Measurements from ENCODE around the gene LPCAT1. TPM values are rescaled to one million over a fixed set of nuclear protein-coding genes. Genes with fewer than 3 reads are reported as not detected.
"Not testable (repeated sequence)": the region's sequence is repeated elsewhere in the genome, so short reads cannot be mapped to it uniquely, and the experiment has no call there.

The LPCAT1 gene
- total RNA-seq, 1 donor from 2014 or later: 176 TPM

DNA sequence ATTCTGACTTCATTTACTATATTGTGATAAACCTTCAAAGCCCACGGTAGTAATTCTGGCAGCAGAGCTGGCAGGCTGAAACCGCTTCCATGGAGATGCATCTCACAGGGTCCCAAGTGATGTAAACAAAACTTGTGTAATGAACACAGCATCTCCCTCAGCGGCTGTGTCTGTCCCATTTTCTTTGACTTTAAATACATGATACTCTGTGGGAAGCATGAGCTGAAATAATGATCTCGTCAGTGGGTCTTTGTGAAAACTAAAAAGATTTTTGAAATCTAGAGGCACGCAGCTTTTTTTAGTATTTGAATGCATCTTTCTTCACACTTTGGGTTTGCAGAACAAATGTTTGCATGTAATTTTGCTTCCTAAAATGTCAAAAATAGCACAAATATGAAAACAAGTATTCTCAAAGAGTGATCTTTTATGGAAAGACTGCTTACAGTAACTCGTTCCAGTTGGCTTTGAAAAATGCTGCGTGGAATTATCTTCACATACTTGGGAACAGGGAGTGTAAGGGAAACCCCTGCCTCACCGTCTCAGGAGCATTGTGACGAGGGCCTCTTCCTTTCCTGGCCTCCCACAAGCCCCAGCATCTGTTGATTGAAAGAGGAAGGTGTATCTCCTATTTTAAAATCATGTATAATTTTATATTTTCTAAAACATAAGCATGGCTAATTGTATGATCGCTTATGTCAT is 18.1 kb upstream of the LPCAT1 start:
- no peak for DNase-seq (ENCODE audit: low read depth)

DNA sequence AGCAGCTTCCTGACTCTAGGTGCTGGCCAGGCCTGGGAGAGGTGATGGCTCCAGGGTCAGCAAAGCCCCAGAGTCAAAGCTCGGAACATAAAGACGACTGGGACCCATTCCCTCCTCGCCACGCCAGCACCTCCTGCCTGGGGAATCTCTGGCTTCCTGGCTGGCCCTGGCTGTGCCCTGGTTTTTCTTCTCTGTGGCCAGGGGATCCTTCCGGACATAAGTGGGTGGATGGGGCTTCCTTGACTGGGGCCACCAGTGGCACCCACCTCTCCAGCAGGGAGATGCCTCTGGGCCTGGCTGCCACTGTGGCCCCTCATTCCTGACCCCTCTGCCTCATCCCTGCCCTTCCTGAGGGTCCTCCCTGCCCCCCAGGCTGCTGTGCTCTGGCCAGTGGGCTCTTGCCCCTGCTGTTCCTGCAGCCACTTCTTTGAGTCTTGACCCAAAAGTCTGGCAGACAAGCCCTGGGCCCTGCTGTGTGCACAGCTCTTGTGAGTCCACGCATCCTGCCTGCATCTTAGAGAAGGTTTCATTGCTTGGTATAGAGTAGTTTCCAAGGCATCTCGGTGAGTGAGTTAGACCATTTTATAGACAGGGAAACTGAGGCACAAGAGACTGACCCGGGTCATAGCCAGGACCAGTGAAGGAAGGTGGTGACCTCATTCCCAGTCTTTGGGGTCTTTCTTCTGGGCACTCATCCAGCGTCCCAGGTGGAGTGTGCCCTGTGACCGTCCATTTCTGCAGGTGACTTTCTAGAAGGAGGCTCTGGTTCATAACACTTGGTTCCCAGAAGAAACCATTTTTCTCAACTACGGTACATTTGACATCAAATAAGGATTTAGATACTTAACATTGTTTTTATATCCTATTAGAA is 17.3 kb upstream of the LPCAT1 start:
- no peak for DNase-seq (ENCODE audit: low read depth)

DNA sequence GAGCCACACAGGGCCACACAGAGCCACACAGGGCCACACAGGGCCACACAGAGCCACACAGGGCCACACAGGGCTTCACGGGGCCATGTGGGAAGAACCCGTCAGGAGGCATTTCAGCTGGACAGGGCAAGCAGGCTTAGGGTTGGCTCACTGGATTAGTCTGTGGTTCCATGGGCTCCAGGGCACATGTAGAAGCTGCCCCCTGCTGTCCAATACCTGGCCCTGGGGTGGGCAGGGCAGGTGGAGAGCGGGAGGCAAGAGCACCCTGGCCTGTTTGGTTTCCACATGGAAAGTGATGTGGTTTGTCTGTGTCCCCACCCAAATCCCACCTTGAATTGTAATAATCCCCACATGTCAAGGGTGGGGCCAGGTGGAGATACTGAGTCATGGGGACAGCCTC is 16.4 kb upstream of the LPCAT1 start:
- no peak for DNase-seq (ENCODE audit: low read depth)

DNA sequence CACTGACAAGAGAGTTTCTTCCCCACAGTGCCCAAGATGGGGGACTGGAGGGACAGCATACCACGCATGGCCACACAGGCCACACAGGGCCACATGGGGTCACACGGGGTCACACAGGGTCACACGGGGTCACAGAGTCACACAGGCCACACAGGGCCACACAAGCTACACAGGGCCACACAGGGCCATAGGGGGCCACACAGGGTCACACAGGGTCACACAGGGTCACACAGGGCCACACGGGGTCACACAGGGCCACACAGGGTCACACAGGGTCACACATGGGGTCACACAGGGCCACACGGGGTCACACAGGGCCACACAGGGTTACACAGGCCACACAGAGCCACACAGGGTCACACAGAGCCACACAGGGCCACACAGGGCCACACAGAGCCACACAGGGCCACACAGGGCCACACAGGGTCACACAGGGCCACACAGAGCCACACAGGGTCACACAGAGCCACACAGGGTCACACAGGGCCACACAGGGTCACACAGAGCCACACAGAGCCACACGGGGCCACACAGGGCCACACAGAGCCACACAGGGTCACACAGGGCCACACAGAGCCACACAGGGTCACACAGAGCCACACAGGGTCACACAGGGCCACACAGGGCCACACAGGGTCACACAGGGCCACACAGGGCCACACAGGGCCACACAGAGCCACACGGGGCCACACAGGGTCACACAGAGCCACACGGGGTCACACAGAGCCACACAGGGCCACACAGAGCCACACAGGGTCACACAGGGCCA is 15.8 kb upstream of the LPCAT1 start:
- not testable (repeated sequence) for DNase-seq (ENCODE audit: low read depth)

DNA sequence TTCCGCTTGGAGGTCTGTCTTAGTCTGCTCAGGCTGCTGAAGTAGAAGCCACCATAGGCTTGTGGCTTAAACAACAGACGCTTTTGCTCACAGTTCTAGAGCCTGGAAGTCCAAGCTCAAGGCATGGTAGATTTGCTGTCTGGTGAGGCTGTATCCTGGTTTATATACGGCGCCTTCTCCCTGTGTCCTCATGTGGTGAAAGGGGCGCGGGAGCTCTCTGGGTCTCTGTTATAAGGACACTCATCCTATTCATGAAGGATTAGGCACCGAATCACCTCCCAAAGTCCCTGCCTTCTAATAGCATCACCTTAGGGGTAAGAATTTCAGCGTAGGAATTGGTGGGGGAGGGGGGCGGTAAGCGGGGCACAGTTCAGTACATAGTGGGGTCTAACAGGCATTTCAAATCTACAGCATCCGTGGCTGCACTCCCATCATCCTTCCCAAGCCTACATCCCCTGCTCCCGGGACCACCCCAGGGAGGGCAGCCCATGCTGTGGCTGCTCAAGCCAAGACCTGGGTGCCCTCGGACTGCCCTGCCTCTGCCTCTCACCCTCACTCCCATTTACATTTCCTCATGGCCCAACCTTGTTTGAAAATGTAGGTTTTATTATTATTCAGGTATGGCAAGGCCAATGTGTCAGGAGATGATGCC is 15.1 kb upstream of the LPCAT1 start:
- DNase-seq (ENCODE audit: low read depth): no peak

DNA sequence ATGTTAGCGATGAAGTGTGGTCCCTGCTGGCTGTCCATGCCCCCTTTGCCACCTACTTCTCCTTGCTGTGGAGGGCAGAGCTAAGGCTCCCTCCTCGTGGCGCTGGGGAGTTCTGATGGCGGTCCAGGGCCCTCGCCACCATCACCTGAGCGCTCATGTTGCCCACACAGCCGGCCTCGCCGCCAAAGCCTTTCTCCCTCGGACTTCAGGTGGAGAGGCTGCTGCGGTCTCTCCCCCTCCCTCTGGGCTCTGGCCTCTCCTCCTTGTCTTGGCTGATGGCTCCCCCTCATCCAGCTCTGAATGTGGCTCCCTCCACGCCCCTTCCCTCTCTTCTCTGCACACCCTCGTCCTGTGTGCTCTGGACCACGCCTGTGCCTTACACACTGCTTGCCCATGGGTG is 14.5 kb upstream of the LPCAT1 start:
- no peak for DNase-seq (ENCODE audit: low read depth)

DNA sequence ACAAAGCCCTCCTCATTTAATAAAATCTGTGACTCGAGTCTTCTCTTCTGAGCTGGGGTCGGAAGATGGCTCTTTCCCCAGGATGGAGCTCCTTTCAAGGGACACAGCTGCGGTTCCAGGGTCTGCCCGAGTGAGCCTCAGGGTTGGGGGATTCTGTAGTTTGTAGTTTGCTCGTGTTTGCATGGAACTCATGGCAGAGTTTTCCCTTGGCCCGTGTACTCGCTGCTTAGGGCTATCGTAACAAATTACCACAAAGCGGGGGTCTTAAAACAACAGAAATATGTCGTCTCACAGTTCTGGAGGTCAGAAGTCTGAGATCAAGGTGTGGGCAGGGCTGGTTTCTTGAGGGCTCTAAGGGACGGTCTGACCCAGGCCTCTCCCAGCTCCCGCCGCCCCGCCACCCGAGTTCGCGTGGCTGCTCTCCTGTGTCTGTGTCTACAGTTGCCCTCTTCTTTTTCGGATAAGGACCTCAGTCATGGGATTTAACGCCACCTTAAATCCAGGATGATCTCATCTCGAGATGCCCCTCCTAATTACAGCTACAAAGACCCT is 13.9 kb upstream of the LPCAT1 start:
- DNase-seq (ENCODE audit: low read depth): no peak

DNA sequence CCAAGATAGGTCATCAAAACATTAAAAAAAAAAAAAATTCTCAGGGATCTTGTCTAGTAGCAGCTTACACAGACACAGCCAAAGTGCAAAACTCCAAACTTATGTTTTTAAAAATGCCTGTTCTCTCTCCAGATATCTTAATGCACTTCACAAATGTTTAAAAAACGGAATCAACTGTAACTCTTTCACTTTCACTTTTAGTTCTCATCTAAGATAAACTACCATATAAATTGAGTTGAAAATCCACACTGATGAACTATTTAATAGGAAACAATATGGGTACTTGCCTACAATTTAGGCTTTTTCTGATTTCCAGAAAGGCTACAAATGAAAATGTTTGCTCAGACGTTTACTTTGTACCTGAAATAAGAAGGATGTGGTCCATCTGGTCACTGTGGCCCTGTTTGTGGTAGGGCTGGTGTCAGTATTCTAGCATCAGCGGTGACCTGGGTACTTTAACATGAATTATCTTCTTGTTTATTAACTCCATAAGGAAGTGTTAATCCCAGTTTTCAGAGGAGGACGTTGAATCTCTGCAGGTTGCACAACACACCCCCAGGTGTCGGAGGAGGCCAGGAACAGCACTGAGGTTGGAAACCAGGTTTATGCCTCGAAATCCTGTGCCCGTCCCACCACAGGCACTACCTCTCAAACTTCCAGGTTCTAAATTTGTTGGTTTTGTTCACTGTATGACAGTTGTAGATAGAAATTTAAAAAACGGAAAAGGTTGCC is 13.3 kb upstream of the LPCAT1 start:
- DNase-seq (ENCODE audit: low read depth): no peak

DNA sequence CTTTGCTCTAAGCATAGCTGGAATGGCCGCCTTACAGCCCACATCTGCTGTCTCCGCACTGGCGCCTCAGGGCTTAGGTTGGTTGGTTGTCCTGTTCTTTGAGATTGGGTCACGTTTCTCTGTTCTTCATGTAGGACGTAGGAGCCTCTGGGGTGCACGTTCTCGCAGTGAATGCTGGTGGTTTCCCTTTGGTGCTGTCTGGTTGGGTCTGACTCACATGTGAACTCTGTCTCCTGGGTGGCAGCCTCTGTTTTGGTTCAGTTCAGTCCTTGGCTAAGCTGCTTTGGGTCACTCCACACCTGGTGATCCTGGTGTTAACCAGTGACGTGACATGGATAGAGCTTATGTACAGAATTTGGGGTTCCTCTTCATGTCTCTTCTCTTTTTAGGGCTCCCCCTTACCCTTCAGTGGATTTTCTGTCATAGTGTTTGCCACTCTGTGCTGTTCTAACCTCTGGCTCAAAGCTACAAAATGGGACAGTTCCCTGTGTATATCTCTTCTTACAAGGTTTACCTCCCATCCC is 12.6 kb upstream of the LPCAT1 start:
- DNase-seq (ENCODE audit: low read depth): peak; percentile 75

DNA sequence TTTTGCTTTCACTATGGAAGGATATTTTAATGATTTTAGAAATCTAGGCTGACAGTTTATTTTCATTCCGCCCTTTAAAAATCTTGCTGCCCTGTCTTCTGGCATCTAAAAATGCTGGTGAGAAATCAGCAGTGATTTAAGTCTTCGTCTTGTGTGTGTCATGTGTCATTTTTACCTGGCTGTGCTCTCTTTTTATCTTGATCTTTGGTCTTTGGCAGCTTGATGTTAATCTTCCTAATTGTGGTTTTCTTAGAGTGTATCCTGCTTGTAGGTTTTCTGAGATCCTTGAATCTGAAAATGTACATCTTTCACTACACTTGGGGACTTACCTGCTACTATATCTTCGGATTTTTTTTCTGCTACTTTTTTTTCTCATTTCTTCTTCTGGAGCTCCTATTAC is 11.9 kb upstream of the LPCAT1 start:
- no peak for DNase-seq (ENCODE audit: low read depth)

DNA sequence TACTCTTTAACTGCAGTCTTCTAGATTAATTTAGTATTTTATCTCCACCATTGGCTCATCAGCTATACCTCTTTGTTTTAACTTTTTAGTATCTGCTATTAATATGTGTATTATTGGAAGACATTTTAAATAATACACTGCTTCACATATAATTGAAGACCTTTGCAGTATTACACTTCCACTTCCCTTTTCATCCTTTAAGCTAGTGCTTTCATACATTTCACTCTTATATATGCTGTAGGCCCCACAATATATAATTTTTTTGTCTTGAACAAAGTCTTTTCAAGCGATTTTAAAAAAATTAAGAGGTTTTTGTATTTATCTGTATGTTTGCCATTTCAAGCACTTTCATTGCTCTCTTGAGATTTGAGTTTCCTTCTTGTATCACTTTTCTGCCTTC is 8.6 kb upstream of the LPCAT1 start:
- DNase-seq (ENCODE audit: low read depth): no peak

DNA sequence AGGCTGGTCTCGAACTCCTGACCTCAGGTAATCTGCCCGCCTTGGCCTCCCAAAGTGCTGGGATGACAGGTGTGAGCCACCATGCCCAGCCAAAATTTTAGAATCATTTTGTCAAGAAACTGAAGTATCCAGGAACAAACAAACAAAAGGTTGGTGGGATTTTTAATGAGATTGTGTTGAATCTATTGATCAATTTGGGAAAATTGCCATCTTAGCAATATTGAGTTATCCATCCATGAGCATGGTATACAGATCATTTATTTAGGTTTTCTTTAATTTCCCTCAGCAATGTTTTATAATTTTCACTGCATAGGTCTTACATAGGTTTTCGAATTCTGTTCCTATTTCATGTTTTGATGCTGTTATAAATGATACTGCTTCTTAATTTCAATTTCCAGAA is 5.7 kb upstream of the LPCAT1 start:
- DNase-seq (ENCODE audit: low read depth): no peak

DNA sequence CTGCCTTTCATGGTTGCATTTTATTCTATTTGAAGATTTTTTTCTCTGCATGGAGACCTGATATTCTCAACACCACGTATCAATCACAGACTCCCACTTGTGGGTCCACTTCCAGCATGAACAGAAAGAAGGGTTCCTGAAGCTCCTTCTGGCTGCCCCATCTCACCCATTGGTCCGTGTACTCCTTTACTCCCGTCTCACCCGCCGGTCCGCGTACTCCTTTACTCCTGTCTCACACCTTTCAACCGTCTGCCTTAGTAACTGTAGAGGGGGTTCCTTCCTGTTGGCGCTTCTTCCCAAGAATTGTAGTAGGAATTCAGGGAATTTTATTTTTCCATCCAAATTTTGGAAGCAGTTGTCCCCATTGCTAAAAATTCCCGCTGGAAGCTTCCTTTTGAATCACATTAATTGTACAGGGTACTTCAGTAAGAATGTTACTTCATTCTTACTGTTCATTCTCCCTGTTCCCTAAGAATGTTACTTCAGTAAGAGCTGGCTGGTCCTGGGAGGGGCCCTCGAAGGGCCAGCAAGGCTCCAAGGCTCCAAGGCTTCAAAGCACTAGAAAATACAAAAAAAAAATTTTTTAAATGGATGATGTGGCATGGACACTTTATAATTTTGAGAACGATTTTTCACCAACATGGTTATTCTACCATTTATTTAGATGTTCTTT is 3.9 kb upstream of the LPCAT1 start:
- DNase-seq (ENCODE audit: low read depth): no peak

DNA sequence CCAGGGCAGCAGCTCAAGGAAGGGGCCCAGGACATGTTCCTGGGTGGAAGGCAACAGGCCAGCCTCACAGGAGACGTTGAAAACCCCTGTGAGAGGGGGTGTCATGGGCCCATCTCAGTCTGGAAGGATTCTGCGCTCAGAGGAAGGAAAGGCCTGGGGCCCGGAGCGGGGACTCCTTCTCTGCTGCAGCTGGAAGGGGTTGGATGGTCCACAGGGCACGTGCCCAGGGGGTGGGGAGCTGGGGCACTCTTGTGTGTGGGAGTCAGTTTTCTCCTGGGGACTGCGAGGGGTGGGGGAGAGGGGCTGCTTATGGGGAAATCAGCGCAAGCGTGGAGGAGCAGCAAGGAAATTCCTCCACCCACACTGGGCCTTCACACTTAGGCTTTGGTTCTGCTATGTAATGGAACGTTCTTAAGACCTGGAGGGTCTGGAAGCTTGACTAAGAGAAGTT is 2.9 kb upstream of the LPCAT1 start:
- no peak for DNase-seq (ENCODE audit: low read depth)

DNA sequence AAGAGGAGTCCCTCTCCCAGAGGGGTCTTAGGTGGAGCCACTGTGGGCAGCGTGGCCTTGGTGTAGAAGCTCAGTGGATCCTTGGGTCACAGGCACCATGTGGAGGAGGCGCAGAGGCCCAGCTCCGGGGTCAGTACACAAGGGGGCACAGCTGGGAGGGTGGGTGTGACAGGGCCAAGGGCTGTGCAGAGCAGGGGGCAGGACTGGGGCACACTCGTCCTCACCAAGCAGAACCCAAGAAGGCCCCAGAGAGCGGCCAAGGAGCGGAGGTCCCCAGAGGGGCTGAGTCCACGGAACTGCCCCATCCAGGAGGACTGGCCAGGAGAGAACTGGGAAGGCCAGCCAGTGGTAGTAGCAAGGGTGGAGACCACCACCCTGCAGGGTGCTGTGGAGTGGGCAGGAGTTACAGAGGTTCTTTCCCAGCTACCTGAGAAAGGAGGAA is 2.5 kb upstream of the LPCAT1 start:
- DNase-seq (ENCODE audit: low read depth): no peak

DNA sequence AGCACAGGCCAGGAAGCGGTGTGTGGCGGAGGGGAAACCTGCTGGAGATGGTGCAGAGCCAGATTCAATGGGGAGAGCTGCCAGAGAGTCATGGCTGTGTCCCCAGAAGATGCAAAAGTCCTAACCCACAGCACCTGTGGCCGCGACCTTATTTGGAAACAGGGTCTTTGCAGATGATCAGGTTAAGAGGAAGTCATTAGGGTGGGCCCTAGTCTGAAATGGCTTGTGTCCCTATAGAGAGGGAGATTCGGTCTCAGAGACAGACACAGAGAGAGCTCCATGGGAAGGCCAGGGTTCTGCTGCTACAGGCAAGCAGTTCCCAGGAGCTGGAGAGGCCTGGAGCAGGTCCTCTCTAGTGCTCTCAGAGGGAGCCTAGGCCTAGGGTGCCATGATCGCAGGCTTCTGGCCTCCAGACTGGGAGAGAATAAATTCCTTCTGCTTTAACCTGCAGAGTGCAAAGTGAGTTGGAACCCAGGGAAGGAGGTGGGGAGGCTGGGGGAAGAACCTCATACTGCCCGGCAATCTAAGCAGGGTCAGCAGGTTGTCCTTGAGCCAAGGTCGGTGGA is 1.9 kb upstream of the LPCAT1 start:
- DNase-seq (ENCODE audit: low read depth): no peak

DNA sequence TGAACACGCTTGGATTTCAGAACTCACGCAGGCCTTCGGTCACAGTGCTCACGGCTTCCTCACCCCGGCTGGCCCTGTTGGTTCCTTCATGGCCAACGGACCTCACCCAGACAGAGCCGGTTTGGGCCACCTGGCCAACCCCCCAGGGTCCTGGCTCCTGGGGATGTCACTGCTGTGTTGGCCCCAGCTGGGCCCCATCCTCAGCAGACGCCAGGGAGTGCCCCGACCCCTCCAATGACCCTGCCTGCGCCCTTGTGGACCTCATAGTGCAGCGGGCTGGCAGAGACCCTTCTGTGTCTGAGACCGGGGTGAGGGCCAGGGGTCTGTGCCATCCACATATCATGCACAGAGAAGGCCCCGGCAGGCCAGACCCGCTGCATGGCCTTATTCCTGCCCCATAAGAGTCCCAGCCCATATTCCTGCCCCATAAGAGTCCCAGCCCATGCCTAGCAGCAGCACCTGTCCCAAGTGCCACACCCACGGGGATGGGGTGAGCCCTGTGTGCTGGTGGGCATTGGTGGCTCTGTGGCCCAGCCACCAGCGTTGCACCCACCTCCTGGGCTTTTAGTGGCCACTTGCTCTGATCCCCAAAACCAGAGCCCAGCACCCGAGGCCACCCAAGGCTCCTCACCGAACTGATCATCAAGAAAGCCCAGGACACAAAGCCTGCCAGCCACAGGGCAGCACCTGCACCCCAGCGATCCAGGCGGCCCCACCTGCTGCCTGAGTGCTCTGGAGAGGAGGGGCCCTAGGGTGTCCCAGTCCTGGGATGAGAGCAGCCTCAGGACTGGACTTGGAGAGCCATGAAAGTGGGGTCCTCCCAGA is 1.3 kb upstream of the LPCAT1 start:
- no peak for DNase-seq (ENCODE audit: low read depth)

DNA sequence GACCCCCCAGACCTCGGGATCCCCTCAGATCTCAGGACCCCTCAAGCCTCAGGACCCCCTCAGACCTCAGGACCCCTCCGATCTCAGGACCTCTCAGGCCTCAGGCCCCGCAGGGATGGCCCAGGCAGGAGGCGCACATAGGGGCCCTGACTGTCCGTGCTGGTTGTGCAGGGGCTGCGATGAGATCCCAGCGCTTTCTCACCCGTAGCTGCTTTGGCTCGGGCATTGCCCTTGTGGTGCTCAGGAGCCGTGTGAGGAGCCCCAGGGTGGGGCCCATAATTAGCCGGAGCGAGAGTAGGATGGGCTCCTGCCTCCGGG is 680 bp upstream of the LPCAT1 start:
- DNase-seq (ENCODE audit: low read depth): no peak

DNA sequence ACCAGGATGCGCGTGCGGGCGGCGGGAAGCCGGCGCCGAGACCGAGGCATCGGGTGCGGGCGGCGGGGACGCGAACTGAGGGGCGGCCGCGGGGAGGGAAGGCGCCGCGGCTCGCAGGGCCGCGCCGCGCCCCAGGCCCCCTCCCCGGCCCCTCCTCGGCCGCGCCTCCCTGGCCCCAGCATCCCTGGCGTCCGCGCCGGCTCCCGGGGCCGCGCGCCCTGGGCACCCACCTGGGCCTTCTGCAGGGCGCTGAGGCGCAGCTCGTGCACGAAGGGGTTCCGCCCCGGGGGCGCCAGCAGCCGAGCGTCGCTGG is 324 bp downstream of the LPCAT1 start:
- DNase-seq (ENCODE audit: low read depth): no peak

All from renal cortical epithelial cell (primary cell).